Prostate gland (tissue), 2 donors: ENCODE results near the gene UBE2Q2.

Source experiments
- CTCF ChIP-seq, 4 experiments: fragments of 200-600 bp in 2 of 4; fragments of 450-650 bp in 2 of 4; sonication (generic) in 2 of 4; IDR thresholded peaks; 1 replicate in 3 of 4; 2 replicates in 1 of 4; pipeline ENCODE4 v1.5.1; 2016 to 2019; ENCODE audit warnings: antibody characterized with exemption in 4 of 4, mild to moderate bottlenecking in 2 of 4, moderate library complexity in 2 of 4
- POLR2A ChIP-seq: fragments of 450-650 bp; IDR thresholded peaks from one replicate; pipeline ENCODE4 v1.6.1; 2016; ENCODE audit warnings: antibody characterized with exemption, mild to moderate bottlenecking

DNA sequence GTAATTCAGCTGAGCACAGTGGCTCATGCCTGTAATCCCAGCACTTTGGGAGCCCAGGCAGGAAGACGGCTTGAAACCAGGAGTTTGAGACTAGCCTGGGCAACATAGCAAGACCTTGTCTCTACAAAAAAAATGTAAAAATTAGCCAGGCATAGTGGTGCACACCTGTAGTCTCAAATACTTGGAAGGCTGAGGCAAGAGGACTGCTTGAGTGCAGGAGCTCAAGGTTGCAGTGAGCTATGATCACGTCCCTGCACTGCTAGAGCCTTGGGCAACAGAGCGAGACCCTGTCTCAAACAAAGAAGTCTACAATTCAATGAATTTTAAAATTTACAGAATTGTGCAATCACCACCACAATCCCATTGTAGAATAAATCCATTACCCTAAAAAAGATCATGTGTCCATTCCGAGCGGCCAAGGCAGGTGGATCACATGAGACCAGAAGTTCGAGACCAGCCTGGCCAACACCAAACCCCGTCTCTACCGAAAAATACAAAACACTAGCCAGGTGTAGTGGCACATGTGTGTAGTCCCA is 105.6 kb downstream of the UBE2Q2 start:
- TF ChIP-seq CTCF (IDR thresholded peaks at IDR 0.05) (no peak), POLR2A (no peak)
